ENCODE data around the gene TMC7.

TMC7 gene

DNA sequence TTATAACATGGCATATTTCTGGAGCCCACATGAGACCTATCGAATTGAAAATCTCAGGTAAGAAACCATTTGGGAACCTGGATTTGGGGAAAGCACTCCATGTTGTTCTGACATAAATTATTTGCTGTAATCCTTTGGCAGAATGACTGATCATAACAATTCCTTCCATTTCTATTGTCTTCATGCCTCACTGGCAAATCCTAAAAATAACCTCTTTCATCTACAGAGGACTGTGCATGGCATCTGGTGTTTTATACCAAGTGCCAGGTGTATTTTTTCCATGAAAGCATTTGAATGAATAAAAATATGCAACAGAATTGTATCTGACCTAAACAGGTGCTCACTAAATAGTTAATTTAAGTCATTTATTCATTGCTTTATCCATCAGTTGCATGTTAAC lies 50.0 kb downstream of the TMC7 start:
- no peak for DNase-seq

DNA sequence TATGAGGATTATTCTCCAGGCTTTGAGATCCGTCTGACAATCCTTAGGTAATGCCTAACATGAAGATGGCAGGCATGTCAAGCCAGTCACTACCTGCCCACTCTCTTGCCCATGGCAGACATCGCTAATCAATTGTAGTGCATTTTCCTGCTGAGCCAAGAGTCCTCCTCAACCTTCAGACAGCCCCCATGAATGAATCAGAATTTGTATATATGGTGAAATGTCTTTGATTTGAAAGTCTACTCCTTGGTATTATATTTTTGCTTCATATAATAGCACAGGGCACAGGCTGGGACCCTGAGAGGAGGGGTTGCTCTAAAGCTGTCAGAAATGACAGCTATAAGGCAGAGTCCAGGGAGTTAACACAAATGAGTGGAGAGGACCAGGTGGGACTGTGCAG lies 56.7 kb downstream of the TMC7 start:
- DNase-seq, result no peak

DNA sequence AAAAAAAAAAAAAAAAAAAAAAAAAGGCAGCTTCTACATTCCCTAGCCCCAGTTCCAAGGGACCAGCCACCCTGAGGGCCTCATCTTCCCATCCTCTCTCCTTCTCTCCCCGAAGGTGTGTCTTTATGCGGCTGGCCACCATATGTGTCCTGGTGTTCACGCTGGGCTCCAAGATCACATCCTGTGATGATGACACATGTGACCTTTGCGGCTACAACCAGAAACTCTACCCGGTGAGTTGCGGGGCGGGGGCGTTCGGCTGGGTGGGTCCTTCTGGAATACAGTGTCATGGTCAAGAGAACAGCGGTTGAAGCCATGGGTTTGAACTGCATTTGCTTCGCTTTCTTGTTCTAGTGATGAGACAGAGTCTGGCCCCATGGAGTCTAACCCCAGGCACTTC lies 61.0 kb downstream of the TMC7 start:
- no peak for DNase-seq

DNA sequence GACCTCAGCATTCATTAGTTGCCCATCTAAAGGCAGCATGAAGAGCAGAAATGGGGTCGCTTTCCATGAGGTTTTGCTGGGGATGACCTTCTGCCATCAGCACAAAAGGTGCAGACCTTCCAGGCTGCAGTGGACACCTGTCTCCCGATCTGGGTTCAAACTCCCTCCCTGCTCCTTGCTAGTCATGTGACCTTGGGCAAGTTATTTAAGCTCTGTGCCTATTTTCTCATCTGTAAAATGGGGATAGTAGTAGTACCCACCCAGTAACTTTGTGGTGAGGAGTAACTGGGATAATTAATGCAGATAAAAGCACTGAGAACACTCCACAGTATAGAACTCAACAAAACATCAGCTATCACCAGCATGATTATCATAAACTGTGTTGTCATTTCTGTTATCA lies 62.3 kb downstream of the TMC7 start:
- no peak for DNase-seq

DNA sequence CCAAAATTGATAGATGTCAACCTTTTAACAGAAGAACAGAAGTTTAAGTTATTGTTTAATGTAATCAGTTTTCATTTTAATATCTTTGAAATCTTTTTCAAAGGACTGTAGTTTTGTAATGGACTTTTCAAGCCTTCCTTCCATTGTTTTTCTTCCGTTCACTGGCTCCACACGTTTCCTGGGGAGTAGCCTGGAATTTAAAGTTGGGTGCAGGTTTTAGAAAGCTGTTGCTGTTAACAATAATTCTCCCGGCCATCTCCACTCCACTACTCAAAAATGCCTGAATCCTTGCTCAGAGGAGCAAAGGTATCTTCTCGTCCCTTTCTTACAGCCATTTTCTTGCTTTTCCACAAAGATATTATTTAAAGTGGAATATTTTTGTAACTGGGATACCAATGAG lies 79.0 kb downstream of the TMC7 start:
- DNase-seq, result no peak

DNA sequence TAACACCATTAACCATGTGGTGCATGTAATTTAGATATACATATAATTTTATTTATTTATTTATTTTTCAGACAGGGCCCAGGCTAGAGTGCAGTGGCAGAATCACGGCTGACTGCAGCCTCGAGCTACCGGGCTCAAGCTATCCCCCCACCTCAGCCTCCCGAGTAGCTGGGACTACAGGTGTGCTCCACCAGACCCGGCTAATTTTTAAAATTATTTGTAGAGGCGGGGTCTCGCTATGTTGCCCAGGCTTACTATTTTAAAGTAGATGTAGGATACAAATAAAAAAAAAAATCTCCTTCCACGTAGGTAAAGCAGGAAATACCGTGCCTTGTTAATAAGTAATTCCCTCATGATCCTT lies 83.2 kb downstream of the TMC7 start:
- DNase-seq, result no peak

DNA sequence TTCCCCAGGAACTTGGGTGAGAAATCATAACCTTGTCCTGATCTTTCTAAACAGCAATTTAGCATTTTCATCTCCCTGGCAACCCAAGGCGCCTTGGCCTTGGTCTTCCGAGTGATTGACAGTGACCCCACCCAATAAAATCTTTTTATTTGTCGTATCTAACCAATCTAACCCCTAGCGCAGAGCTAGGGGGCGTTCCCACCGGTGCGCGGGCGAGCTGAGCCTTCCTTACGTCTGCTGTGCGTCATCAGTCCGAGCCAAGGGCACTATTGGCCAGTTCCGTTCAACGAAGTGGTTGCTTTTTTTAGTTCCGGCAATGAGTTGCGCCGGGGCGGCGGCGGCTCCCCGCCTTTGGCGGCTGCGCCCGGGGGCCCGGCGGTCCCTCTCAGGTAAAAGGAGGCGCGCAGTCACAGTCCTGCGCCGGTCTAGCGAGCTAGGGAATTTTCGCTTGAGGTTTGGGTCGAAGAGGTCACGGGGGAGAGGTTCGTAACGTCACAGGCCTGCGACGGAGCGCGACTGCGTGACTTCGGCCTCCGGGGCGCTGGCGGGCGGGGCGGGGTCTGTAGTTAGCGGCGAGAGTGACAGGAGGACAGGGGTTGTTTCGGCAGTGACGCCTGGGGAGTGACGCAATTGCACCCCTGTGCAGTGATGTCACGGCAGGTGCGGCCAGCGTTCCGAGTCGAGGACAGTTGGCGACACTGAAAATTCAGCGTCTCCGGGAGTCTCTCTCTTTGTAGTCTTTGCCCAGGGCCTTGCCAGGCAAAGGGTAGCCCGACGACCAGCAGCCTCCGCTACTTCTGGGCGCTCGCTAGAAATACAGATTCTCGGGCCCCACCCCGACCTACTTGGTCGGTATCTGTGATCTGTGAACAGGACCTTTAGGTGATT lies 83.9 kb downstream of the TMC7 start, which contains the start of gene COQ7:
TSS of gene COQ7 (plus strand) at position 266 of the 888 bp plus-strand sequence. CDS start at position 317, 51 bp downstream.
- DNase-seq, result peak; percentile 98

DNA sequence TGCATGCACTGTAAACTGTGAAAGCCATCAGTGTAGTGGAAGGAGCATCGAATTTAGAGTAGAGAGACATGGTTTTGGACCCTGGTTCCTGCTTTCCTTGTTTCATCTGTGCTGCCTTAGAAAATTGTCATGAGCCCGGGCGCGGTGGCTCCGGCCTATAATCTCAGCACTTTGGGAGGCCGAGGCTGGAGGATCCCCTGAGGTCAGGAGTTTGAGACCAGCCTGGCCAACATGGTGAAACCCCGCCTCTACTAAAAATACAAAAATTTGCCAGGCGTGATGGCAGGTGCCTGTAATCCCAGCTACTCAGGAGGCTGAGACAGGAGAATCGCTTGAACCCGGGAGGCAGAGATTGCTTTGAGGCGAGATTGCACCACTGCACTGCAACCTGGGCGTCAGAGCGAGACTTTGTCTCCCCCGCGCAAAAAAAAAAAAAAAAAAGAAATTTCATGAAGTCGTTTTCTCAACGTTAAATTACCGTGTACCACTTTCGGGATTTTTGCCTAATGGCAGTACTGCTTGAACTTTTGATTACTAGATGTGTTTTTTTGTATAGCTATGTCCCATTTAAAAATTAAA lies 84.6 kb downstream of the TMC7 start:
- no peak for DNase-seq

DNA sequence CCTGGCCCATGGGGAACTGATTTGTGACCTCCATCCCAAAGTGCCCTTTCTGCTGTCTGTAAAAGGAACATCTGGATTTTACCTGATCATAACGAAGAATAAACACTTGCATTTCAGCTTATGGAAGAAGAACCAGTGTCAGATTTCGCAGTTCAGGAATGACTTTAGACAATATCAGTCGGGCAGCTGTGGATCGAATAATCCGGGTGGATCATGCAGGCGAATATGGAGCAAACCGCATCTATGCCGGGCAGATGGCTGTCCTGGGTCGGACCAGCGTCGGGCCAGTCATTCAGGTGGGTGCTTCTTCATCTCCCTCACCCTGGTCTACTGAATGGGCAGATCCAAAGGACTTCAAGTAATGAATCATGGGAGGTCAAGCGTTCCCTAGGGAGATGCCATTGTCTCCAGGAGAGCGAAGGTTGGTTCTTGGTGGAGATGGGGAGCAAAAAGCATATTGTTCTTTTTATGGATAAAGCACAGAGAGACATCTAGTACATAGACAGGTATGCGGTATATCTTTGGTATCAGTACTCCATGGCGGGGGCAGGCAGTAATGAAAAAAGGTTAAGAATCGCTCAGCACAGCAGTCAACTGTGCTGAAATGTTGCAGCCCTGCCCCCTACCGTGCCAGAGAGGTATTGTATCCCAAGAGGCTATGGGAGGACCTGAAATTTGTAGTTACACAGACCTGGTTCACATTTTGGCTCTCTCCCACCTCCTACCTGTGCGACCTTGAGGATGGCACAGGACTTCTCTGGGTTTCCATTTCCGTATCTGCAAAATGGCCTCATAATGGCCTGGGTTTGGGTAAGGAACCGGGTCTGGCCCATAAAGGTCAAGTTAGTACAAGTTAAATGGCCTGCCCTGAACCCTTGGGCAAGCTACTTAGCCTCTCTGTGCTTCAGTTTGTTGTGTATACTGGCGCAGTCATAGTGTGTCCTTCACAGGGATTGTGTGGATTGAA lies 88.4 kb downstream of the TMC7 start:
- DNase-seq, result peak; percentile 56

DNA sequence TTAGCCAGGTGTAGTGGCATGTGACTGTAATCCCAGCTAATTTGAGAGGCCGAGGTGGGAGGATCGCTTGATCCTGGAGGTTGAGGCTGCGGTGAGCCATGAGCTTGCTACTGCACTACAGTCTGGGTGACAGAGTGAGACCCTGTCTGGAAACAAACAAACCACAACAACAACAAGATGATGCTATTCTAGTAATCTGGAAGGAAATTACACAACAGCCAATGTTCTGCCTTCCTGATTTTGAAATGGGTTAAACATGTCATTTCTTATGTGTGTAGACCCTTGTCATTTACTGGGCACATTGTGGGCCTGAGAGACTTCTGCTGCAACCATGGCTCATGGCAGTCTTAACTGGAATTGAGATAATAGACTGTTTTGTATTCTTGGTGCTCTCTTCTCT lies 89.6 kb downstream of the TMC7 start:
- DNase-seq, result no peak

DNA sequence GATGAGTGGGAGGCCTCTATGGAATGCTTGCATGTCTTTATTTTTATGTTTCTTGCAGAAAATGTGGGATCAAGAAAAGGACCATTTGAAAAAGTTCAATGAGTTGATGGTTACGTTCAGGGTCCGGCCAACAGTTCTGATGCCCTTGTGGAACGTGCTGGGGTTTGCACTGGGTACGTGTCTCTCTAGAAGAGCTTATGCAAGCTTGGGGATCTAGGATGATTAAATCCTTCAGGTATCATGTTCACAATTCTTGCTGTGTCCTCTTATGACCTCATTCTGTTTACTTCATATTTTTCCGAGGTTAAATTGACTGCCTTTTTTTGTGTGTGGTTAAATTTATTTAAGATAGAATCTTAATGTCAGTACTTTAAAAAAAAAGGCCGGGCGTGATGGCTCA lies 90.1 kb downstream of the TMC7 start:
- no peak for DNase-seq

DNA sequence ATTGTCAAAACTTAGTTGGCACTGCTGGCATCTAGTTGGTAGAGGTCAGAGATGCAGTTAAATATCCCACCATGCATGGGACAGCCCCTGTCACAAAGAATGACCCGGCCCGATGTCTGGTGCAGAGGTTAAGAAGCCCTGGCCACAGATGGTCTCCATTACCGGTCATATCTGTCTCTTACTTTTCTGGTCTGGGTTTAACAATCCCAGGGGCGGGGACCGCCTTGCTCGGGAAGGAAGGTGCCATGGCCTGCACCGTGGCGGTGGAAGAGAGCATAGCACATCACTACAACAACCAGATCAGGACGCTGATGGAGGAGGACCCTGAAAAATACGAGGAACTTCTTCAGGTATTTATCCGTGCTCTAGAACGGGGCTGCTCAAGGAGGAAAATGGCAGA lies 91.8 kb downstream of the TMC7 start:
- no peak for DNase-seq

DNA sequence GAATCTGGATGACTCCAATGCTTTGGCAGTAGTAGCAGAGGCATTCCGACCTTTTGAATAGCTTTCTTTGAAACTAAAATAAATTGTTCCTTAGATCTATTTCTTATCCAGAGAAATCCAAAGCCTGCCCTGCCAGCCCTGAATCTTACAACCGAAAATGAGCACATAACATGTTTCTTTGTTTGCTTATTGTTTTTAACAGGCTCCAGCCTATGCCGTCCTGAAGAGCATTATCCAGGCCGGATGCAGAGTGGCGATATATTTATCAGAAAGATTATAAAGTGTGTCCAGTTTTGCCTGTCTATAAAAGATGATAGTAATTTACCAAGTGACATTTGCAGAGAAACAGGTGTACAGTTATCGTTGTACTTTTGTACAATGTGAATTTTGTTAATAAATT lies 94.1 kb downstream of the TMC7 start:
- DNase-seq, result no peak

DNA sequence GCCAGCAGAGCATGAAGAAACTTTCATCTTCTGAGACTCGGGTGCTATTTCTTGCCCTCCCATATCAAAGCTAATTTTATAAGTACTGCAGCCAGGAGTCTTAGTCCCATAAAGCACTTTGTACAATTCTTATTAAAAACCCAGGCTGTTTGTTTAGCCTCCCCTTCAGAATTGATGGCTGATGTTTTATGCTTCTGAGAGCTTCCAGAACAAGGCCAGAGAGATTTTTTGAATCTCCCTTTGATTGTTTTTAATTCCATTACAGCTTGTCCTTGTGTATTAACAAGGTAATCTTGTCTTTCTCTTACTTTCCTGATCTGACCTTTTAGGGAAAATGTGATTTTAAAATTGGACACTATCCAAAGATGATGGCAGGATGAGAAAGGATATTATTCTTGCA lies 99.9 kb downstream of the TMC7 start:
- no peak for DNase-seq

DNA sequence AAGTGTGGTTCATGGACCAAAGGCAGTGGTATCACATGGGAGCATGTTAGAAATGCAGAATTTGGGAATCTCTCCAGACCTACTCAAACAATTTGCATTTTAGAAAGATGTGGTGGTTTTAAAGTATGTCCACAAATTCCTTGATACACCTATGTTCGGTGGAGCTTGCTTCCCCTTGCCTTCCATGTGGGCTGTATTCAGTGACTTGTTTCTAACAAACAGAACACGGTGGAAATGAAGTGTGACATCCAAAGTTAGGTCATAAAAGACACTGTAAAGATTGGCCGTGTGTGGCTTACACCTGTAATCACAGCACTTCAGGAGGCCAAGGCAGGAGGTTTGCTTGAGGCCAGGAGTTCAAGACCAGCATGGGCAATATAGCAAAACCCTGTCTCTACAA lies 100.4 kb downstream of the TMC7 start:
- DNase-seq, result no peak

DNA sequence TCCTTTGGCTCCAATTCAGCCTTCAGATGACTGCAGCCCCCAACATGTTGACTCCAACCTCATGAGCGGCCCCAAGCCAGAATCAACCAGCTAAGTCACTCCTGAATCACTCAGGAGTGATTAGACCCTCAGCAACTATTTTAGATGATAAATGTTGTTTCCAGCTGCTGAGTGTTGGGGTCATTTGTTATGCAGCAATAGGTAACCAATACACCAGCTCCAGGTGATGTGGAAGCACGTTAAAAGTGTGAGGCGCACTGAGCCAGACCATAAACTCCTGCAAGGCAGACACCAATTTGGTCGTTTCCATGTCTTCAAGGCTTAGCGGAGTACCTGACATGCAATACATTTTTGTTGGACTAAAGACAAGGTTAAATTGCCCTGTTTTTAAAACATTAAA lies 101.1 kb downstream of the TMC7 start:
- no peak for DNase-seq

DNA sequence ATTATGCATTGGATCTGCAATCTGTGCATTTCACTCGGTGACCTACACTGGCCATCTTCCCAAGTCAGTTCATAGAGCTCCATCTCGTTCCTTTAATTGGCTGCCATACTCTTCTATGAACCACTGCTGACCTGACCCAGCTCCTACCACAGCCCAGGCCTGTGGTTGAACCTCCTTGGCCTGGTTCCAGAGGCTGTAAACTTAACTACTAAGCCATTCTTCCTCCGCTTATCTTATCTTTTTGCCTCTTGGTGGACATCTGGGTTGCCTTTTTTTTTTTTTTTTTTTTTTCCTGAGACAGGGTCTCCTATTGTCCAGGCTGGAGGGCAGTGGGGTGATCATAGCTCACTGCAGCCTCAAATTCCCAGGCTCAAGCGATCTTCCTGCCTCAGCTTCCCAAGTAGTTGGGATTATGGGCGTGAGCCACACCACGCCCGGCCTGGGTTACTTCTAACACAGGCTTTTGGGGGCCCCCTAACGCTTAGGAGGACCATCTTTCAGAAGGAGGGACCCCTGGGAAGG lies 102.0 kb downstream of the TMC7 start:
- DNase-seq, result no peak

DNA sequence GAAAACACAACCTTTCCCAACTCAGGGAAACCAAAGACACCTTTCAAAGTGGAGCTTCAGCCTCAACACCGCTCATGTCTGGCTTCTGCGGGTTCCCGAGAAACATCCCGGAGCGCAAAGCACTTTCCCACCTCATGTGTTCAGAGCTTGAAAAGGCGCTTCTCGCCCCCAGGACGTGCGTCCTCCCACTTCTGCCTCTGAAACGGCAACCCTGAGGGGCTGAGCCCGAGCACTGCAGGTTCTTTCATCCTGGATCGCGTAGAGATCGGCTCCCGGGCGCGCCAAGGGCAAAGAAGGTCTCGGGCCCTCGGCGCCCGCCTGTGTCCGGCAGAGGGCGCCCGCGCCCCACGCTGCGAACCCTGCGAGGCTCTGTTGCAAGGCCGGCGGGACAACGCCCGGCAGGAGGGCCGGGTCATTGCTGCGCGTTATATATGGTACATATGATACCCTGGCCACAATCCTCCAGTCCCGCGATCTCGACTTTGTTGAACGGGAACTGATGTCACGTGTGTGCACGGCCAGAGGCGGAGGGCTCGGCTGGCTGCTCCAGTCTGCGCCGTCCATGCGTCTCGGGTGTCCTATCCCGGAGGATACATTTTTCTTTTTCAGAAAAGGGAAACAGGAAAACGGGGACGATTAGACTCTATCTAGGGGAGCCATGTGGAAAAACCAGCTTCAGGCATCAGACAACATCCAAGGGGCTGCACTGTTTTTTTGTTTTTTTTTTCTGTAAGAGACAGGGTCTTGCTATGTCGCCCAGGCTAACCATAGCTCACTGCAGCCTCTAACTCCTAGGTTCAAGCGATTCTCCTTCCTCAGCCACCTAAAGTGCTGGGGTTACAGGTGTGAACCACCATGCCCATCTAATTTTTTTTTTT lies 102.8 kb downstream of the TMC7 start:
- peak; percentile 84 for DNase-seq

DNA sequence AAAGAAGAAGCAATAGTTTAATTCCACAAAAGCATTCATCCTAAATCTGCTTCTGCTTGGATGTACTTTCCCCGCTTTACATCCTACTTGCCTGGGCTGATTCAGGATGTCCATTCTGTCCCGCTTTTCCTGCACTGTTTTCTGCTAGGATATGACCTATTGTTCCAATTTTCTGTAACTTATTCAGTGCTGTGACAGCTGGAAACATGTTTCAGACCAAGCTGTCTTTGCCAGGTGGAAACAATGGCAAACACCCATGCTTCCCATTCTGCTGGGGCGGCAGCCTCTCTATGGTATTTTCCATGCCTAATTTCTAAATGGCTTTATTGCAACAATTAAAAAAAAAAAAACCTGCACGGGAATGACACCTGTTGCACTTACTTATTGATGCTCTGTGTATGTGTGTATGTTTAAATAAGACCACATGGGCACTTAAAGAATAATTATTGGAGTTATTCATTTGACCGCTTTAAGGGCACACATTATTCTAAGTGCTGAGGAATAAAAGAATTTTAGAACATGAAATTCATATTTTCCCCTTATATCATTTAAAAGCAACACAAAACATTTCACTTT lies 104.7 kb downstream of the TMC7 start:
- no peak for DNase-seq

DNA sequence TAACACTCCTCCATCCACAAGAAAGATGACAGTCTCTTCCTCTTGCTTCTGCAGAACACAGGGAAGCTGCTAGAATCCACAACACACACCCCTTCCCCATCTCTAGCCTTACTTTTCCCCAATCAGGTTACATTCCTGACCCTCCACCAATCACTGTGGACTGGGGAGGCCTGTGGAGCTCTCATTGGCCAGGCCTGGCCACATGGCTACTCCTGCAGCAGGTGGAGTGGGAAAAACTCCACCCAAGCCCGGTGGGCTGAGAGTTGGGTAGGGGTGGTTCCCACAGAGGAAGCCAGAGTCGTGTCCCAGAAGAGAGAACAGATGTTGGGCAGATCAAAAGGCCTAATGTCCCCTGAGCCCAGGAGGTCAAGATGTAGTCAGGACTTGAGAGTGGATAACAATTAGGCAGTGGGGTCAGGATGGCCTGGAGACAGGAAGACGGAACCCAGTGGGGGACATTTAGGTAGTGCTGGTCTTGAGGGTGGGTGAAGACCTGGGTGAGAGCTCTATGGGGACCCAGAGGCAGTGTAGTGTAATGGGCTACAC lies 105.7 kb downstream of the TMC7 start:
- no peak for DNase-seq

DNA sequence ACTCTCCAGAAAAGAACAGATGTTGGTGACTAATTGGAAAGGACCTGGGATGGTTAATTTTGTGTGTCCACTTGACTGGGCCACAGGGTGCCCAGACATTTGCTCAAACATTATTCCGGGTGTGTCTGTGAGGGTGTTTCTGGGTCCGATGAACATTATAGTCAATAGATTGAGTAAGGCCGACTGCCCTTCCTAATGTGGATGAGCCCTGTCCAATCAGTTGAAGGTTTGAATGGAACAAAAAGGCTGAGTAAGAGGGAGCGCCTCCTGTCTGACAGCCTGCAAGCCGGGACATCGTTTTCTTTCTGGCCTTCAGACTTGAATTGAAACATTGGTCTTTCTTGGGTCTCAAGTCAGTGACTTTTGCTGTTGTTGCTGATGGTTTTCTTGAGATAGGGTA lies 107.2 kb downstream of the TMC7 start:
- no peak for DNase-seq

All from activated T-cell treated with anti-CD3 and anti-CD28 coated beads, Interleukin-2, amount 50 U/mL, for 1 hour (primary cell).